ENCODE measurements around the gene MAP6. TPM values are rescaled to one million over a fixed set of nuclear protein-coding genes. Genes with fewer than 3 reads are reported as not detected.

MAP6 gene
- total and polyA plus RNA-seq, 9 of the 15 experiments (the other 6 are each of a cell fraction or from before 2014, with no cell fraction given), result not detected

DNA sequence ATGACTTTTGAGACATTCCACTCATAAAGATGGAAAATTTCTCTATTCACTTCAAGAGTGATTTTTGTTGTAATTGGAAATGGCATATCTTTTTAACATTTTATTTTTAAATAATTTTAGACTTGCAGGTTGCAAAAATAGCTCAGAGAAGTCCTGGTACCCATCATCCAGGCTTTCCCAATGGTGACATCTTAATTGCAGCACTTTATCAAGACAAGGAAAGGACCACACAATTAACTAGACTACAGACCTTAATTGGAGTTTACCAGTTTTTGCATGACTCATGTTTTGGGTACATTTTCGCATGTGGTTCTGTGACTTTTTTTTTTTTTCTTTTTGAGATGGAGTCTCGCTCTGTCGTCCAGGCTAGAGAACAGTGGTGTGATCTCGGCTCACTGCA lies 23.0 kb upstream of the MAP6 start (continued):
- TF ChIP-seq, protein P1, sequence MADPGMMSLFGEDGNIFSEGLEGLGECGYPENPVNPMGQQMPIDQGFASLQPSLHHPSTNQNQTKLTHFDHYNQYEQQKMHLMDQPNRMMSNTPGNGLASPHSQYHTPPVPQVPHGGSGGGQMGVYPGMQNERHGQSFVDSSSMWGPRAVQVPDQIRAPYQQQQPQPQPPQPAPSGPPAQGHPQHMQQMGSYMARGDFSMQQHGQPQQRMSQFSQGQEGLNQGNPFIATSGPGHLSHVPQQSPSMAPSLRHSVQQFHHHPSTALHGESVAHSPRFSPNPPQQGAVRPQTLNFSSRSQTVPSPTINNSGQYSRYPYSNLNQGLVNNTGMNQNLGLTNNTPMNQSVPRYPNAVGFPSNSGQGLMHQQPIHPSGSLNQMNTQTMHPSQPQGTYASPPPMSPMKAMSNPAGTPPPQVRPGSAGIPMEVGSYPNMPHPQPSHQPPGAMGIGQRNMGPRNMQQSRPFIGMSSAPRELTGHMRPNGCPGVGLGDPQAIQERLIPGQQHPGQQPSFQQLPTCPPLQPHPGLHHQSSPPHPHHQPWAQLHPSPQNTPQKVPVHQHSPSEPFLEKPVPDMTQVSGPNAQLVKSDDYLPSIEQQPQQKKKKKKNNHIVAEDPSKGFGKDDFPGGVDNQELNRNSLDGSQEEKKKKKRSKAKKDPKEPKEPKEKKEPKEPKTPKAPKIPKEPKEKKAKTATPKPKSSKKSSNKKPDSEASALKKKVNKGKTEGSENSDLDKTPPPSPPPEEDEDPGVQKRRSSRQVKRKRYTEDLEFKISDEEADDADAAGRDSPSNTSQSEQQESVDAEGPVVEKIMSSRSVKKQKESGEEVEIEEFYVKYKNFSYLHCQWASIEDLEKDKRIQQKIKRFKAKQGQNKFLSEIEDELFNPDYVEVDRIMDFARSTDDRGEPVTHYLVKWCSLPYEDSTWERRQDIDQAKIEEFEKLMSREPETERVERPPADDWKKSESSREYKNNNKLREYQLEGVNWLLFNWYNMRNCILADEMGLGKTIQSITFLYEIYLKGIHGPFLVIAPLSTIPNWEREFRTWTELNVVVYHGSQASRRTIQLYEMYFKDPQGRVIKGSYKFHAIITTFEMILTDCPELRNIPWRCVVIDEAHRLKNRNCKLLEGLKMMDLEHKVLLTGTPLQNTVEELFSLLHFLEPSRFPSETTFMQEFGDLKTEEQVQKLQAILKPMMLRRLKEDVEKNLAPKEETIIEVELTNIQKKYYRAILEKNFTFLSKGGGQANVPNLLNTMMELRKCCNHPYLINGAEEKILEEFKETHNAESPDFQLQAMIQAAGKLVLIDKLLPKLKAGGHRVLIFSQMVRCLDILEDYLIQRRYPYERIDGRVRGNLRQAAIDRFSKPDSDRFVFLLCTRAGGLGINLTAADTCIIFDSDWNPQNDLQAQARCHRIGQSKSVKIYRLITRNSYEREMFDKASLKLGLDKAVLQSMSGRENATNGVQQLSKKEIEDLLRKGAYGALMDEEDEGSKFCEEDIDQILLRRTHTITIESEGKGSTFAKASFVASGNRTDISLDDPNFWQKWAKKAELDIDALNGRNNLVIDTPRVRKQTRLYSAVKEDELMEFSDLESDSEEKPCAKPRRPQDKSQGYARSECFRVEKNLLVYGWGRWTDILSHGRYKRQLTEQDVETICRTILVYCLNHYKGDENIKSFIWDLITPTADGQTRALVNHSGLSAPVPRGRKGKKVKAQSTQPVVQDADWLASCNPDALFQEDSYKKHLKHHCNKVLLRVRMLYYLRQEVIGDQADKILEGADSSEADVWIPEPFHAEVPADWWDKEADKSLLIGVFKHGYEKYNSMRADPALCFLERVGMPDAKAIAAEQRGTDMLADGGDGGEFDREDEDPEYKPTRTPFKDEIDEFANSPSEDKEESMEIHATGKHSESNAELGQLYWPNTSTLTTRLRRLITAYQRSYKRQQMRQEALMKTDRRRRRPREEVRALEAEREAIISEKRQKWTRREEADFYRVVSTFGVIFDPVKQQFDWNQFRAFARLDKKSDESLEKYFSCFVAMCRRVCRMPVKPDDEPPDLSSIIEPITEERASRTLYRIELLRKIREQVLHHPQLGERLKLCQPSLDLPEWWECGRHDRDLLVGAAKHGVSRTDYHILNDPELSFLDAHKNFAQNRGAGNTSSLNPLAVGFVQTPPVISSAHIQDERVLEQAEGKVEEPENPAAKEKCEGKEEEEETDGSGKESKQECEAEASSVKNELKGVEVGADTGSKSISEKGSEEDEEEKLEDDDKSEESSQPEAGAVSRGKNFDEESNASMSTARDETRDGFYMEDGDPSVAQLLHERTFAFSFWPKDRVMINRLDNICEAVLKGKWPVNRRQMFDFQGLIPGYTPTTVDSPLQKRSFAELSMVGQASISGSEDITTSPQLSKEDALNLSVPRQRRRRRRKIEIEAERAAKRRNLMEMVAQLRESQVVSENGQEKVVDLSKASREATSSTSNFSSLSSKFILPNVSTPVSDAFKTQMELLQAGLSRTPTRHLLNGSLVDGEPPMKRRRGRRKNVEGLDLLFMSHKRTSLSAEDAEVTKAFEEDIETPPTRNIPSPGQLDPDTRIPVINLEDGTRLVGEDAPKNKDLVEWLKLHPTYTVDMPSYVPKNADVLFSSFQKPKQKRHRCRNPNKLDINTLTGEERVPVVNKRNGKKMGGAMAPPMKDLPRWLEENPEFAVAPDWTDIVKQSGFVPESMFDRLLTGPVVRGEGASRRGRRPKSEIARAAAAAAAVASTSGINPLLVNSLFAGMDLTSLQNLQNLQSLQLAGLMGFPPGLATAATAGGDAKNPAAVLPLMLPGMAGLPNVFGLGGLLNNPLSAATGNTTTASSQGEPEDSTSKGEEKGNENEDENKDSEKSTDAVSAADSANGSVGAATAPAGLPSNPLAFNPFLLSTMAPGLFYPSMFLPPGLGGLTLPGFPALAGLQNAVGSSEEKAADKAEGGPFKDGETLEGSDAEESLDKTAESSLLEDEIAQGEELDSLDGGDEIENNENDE (IDR thresholded peaks at IDR 0.05; ENCODE audit: low read depth, low read length), result no peak

All from K562 (cell line).